ENCODE results near the gene HOXD4. TPM values are rescaled to one million over a fixed set of nuclear protein-coding genes. Genes with fewer than 3 reads are reported as not detected.

The HOXD4 gene
- 2.3 and 2.5 TPM in 2 replicates for total RNA-seq

DNA sequence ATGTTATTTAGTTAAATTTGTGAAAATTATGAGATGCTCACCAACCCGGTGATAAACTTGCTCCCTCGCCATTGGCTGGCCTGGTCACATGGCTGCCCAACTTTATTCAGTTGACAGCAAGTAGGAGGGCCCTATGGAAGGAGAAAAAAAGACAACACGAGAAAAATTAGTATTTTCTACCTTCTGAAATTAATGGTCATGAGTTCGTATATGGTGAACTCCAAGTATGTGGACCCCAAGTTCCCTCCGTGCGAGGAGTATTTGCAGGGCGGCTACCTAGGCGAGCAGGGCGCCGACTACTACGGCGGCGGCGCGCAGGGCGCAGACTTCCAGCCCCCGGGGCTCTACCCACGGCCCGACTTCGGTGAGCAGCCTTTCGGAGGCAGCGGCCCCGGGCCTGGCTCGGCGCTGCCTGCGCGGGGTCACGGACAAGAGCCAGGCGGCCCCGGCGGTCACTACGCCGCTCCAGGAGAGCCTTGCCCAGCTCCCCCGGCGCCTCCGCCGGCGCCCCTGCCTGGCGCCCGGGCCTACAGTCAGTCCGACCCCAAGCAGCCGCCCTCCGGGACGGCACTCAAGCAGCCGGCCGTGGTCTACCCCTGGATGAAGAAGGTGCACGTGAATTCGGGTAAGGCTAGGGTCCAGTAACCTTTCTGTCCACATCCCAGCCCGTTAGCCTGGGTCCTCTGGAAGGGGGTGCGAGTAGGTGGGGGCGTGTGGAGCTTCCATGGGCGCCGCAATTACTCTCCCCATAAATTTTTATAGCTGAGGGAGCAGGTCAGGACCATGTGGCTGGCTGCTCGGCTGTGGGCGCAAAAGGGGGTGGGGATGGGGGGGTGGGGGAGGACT, at the start of gene HOXD4:
Gene HOXD4, plus strand, starts transcription at position 109 of the 846 bp plus-strand sequence. Its CDS starts 84 bp downstream, at position 193.
- no peak for DNase-seq (ENCODE audit: low read depth in 2 of 2)

DNA sequence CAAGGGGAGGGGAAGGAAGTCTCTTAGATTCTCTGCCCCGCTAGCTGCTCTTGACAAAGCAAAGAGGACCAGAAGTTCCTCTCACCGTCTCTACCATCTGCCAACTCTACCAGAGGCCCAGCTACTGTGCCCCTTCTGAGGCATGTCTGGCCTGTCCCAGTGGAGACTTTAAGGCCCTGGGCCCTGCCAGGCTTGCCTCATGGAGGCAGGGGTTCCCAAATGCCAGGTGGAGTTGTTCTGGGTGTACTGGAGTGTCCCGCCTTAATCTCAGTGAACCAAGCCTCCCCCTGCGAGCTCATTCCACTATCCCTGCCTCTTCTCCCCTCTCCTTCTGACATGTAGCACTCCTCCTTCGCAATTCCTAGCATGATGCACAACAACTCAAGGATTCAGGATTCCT, 49.5 kb upstream of the HOXD4 start:
- DNase-seq (ENCODE audit: low read depth in 2 of 2): no peak

GRCh38 chr2:176102309-176102866, 49.0 kb upstream of the HOXD4 start:
- DNase-seq (ENCODE audit: low read depth in 2 of 2): no peak

- no peak for DNase-seq (ENCODE audit: low read depth in 2 of 2)
Observed at GRCh38 chr2:176103194-176103593, 48.2 kb upstream of the HOXD4 start.

- DNase-seq (ENCODE audit: low read depth in 2 of 2): no peak
Observed at GRCh38 chr2:176103742-176104315, 47.5 kb upstream of the HOXD4 start.

GRCh38 chr2:176104316-176105077, 46.9 kb upstream of the HOXD4 start:
- no peak for DNase-seq (ENCODE audit: low read depth in 2 of 2)

DNA sequence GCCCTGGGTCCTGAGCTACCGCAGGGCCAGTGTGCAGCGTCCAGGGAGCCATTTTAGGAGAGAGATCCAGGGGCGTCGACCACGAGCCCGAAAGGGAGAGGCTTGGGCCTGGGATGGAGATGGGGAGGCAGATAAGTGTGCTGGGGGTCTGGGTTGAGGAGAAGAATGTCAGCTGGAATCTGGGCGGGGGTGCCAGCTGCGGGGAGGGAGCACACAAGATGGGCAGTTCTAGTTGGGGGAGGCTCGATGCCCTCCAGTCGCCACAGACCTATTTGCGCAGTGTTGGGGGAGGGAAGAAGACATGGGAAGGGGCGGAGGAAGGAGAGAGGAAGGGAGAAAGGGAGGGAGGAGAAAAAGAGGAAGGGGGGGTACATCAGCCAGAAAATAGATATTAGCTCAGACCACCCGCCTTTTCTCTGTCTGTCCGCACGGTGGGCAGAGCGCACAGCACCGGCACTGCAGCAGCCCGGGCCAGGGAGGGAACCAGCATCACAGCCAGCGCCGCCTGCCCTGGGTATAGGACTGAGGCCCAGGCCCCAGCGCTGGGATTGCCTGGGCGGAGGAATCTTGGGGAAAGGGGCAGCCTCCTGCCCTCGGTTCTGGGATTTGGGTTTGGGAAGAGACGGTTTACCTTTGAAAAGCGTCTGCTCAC, 46.1 kb upstream of the HOXD4 start:
- DNase-seq (ENCODE audit: low read depth in 2 of 2): no peak

DNA sequence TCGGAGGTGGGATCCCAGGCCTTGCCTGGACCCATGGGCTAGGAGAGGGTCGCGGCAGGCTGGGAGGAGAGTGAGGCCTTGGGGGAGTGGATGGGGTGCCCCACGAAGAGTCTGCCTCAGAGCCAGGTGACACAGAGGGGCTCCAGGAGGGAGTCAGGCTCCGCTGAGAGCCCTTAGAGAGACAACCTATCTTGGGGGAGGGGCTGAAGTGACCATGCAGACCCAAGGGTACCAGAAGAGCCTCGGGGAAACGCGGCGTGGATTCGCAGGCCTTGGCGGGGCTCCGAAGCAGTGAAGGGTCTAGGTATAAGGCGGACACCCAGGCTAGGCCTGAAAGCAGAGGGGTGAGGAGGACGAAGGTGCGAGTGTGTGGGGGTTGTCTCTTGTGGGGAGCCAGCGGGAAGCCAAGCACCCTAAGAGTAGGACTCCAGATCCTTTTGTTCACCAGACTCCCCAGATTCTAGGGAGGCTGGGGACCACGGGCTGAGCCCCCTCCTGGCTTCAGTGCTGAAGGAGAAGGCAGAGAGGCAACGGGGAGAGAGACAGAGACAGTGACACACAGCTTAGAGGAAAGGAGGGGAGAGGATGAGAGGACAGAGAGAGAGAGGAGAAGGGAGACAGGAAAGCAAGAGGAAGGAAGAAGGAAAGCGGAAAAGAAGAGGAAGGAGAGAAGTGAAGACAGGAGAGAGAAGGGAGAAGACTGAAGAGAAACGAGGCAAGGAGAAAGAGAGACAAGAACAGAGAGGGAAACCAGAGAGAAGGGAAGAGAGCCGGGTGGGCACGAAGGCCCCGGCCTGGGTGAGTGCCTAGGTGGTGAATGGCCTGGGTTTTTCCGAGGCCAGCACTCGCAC, 45.4 kb upstream of the HOXD4 start:
- DNase-seq (ENCODE audit: low read depth in 2 of 2): no peak

DNA sequence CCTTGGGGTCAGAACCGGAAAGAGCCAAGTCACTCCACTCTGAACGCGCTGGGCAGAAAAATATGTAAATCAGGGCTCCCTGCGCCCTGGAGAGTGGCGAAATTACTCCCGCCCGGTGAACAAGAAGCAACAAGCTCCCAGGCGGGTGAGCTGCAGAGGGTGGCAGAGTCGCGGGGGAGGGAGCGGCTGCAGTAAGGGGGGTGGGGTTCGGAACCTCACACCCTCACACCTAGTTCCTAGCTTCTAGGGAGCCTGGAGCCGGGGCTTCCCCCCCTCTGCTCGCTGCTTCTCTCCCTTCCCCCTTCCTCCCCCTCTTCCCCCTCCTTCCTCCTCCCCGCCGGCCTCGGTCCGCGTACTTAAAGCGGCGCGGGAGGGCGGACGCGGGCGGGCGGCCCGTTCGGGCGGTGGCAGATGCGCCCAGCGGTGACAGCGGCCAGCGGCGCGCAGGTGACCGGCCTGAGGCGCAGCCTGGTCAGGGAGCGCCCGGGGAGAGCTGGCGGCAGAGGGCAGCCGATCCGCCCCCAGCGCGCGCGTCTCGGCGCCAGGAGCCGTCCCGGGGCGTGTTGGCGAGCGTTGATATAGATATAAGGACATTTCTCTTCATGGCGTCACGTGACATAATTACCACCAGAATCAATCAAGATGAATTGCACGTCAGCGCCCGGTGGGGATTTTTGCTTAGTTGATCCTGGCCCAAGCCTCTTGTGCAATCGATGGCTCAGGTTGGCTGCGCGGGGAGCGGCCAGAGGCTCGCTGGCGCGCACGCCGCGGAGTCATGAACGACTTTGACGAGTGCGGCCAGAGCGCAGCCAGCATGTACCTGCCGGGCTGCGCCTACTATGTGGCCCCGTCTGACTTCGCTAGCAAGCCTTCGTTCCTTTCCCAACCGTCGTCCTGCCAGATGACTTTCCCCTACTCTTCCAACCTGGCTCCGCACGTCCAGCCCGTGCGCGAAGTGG, 44.5 kb upstream of the HOXD4 start, which contains the start of gene HOXD11:
Gene HOXD11, plus strand, starts transcription at position 700 of the 959 bp plus-strand sequence. Its CDS starts 76 bp downstream, at position 776.
- DNase-seq (ENCODE audit: low read depth in 2 of 2): peak in 1 of 2 donors; percentile 56

DNA sequence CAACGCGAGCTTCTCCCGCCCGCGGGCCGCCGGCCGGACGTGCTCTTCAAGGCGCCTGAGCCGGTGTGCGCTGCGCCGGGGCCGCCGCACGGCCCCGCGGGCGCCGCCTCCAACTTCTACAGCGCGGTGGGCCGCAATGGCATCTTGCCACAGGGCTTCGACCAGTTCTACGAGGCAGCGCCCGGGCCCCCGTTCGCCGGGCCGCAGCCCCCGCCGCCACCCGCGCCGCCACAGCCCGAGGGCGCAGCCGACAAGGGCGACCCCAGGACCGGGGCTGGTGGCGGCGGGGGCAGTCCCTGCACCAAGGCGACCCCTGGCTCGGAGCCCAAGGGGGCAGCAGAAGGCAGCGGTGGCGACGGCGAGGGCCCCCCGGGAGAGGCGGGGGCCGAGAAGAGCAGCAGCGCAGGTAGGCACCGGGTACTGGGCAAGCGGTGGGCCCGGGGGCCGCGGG, 43.6 kb upstream of the HOXD4 start:
- no peak for DNase-seq (ENCODE audit: low read depth in 2 of 2)

GRCh38 chr2:176109192-176109901, 42.0 kb upstream of the HOXD4 start:
- DNase-seq (ENCODE audit: low read depth in 2 of 2): no peak

- DNase-seq (ENCODE audit: low read depth in 2 of 2): no peak
Observed at GRCh38 chr2:176109946-176110345, 41.4 kb upstream of the HOXD4 start.

GRCh38 chr2:176110415-176111308, 40.7 kb upstream of the HOXD4 start:
- DNase-seq (ENCODE audit: low read depth in 2 of 2): no peak

DNA sequence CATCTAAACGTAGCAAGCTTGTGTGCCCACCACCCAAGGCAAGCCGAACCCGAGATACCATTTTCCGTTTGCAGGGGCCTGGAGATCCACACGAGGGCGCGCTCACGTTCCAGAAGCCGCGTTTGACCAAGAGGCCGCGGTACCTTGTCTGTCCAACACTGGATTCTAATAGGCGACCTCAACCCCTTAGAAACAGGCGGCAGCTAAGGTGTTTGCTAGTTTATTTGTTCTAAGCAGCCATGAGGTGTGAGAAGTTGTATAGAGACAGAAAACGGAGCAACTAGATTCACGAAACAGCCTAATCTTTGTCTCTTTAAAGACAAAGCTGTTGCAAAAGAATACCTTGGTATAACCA, 40.1 kb upstream of the HOXD4 start:
- peak in 1 of 2 donors; percentile 84 for DNase-seq (ENCODE audit: low read depth in 2 of 2)

DNA sequence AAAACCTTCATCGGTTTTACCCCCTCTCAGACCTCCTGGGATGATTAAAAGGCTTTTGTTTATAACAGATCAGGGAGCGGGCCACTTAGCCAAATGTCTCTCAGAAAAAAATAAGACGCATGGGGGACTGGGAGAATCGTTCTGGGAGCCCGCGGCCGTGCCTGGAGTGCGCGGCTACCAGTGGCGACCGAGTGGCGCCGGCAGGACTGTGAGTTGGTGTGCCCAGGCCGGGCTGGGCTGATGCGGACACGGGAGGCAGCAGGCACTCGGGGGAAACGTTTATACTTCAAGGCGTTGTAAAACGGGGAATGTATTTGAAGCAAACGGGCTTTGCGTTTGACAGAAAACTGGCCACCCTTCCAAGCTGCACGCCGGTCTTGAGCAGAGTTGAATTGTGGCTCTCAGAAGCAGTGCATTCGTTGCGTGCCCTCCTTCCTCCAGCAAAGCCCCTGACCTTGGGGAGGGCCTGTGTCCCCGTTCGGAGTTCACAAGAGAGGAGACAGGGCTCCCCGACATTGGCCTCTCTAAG, 39.4 kb upstream of the HOXD4 start:
- no peak for DNase-seq (ENCODE audit: low read depth in 2 of 2)

DNA sequence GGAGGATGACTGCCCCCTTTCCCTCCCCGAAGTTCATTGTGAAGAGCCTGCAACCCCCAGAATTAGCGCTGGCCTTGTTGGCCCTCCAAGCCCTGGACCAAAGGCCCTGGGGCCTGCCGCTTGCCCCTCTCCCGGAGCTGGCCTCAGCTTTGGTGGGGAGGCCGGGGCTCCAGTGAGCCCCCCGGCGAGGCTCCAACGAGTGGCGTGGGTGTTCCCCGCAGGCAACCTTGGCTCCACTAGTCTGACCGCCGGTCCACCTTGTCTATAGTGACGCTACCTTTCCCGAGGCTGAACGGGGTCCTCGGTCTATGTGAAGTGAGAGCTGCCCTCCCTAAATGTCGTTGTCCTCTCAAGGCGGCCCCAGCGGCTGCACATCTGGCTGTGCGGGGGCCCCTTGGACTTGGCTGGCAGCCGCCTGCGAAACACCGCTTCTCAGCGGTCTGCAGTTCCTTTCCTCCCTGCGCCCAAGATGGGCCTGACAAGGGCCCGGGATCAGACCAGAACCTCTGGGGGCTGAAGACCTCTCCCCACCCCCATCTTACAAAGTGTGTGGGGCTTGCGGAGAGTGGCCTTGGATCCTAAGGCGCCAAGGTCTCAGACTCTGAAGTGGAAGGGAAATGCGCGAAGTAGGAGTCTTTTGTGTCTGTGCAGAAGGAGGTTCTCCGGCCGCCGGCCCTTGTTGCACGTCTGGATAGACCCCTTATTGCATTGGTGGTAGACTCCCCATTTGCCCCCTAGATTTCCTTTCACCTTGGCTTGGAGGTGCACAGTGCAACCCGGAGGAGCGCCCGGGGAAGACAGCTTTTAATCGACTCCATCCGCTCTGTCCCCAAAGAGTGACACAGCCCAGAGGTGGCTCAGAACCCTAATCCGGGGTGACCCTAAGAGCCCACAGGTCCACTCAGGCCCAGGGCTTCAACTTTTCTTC, 38.7 kb upstream of the HOXD4 start:
- DNase-seq (ENCODE audit: low read depth in 2 of 2): no peak

All from dermis microvascular lymphatic vessel endothelial cell (primary cell).